Body of pancreas (tissue), 4 donors: Measurements from ENCODE around the gene GH2. TPM values are rescaled to one million over a fixed set of nuclear protein-coding genes. Genes with fewer than 3 reads are reported as not detected.
"Not testable (repeated sequence)": the region's sequence is repeated elsewhere in the genome, so short reads cannot be mapped to it uniquely, and the experiment has no call there.

Experiments
- ATAC-seq: fragments of 150-250 bp; one replicate; pipeline ENCODE4 v1.9.1; 2016
- DNase-seq, 4 donors: peaks; one replicate each; pipeline ENCODE4 v3.0.0-alpha.2; 2019
- H3K27ac ChIP-seq, 4 donors: fragments of 200-600 bp; sonication (generic); 1 replicate in 3 of 4; 2 replicates in 1 of 4; pipeline versions ENCODE4 v1.5.1 to v1.6.1; 2016 to 2019; ENCODE audit warnings: mild to moderate bottlenecking in 1 of 4, mixed read lengths in 1 of 4, moderate library complexity in 1 of 4
- H3K27me3 ChIP-seq, 2 donors: fragments of 200-600 bp; sonication (generic); one replicate each; pipeline ENCODE4 v1.6.0; 2016; ENCODE audit warnings: mild to moderate bottlenecking in 1 of 2
- H3K36me3 ChIP-seq, 2 donors: fragments of 200-600 bp; sonication (generic); replicated peaks in 1 of 2; 2 replicates each; pipeline ENCODE4 v1.5.1; 2016; ENCODE audit warnings: low read depth in 2 of 2; ENCODE audit not compliant: insufficient read depth in 1 of 2
- H3K4me1 ChIP-seq: fragments of 200-600 bp; sonication (generic); one replicate; pipeline ENCODE4 v1.6.0; 2016
- H3K4me3 ChIP-seq, 2 donors: fragments of 200-600 bp; sonication (generic); 1 replicate in 1 of 2; 2 replicates in 1 of 2; pipeline ENCODE4 v1.5.1; 2016 to 2019
- H3K9me3 ChIP-seq, 3 donors: fragments of 200-600 bp; sonication (generic); 1 replicate in 2 of 3; 2 replicates in 1 of 3; pipeline ENCODE4 v1.5.1; 2016
- CTCF ChIP-seq, 7 experiments: fragments of 450-650 bp in 4 of 7; fragments of 200-600 bp in 3 of 7; sonication (generic) in 3 of 7; IDR thresholded peaks; one replicate each; pipeline ENCODE4 v1.5.1; 2016 to 2019; ENCODE audit warnings: antibody characterized with exemption in 7 of 7
- POLR2A ChIP-seq, 3 donors: fragments of 450-650 bp; IDR thresholded peaks; one replicate each; pipeline ENCODE4 v1.6.1; 2016; ENCODE audit warnings: antibody characterized with exemption in 3 of 3, mild to moderate bottlenecking in 2 of 3
- WGBS, 2 donors: methylation state at CpG; one replicate each; pipeline ENCODE4 v1.1.5; 2017; 5-methylcytosine and 5-hydroxymethylcytosine counted together
- intact Hi-C: fragments of 100-400 bp; cut with DNase I; formaldehyde crosslinking; loops from one replicate; pipeline ENCODE4 v1.15.1; 2023
- total RNA-seq, 2 donors: library from RNA; depleted of rRNA; stranded (reverse); fragments of >200 nt; gene quantifications; one replicate each; pipeline ENCODE4 v1.1.0, GENCODE V29; 2016

Gene GH2
- total RNA-seq, 2 donors from 2014 or later, result not detected

DNA sequence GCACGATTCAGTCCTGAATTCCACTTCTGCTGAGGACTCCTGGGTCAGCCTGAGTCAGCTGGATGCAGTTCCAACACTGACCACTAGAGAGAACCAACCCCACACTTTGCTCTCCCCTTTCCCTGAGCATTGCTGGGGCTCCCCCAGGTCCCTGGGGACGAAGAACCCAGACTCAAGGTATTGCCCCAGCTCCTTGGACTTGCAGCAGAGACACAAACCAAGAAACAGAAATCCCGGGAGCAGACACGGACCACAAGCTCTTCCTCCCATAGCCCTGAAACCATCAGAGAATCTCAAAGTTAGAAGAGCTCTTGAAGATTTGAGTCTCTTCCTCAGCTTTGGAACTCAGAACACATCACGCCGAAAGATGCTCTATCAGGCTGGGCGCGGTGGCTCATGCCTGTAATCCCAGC is 37.6 kb upstream of the GH2 start:
- 25 to 35% methylated on average over 7 to 8 of the region's 8 CpGs for WGBS, 2 donors
- TF ChIP-seq POLR2A (IDR thresholded peaks at IDR 0.05), result no peak
- peak; percentile 79 to 96 (median 92) for TF ChIP-seq CTCF (IDR thresholded peaks at IDR 0.05)
- no peaks in the 10 kb centered on the region for H3K27me3 ChIP-seq
- DNase-seq (peak; percentile 59 to 67 (median 61)), ATAC-seq (peak; percentile 87)
- H3K27ac ChIP-seq, result no peak overlapping the region
- H3K4me3 ChIP-seq, result no peak overlapping the region
- H3K9me3 ChIP-seq, result no peaks in the 10 kb centered on the region
- intact Hi-C loops, result loop anchor here (10.0 kb wide), 1 partner anchor 345 kb away; the partner anchor contains the start of gene TEX2
- H3K36me3 ChIP-seq, result no peaks in the 10 kb centered on the region
- no peaks in the 10 kb centered on the region for H3K4me1 ChIP-seq

GRCh38 chr17:63918789-63919305 is 37.1 kb upstream of the GH2 start, which contains the start of gene GH1:
TSS of gene GH1 (minus strand) at chr17:63918839. CDS start at chr17:63918776, 63 bp downstream.
- WGBS, 2 donors, result 33 to 34% methylated on average over 10 of the region's 10 CpGs
- not testable (repeated sequence) for H3K4me3 ChIP-seq, DNase-seq, H3K27ac ChIP-seq, H3K4me1 ChIP-seq, H3K9me3 ChIP-seq, ATAC-seq, H3K27me3 ChIP-seq, H3K36me3 ChIP-seq
- intact Hi-C loops, result loop anchor here (10.0 kb wide), 1 partner anchor 346 kb away; the partner anchor contains the start of gene TEX2

DNA sequence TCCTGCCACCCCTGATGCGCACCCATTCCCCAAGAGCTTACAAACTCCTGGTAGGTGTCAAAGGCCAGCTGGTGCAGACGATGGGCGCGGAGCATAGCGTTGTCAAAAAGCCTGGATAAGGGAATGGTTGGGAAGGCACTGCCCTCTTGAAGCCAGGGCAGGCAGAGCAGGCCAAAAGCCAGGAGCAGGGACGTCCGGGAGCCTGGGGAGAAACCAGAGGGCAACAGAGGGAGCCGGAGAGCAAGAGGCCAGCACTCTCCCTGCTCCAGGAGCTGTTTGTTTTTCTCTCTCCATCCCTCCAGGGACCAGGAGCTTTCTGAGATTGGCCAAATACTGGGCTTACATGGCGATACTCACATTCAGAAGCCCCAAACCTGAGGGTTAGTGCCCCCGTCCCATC is 36.6 kb upstream of the GH2 start:
- TF ChIP-seq CTCF (IDR thresholded peaks at IDR 0.05), result no peak
- TF ChIP-seq POLR2A (IDR thresholded peaks at IDR 0.05), result no peak
- Histone ChIP-seq H3K27ac (no peak overlapping the region), H3K9me3 (no peaks in the 10 kb centered on the region), H3K4me1 (no peaks in the 10 kb centered on the region), H3K4me3 (no peak overlapping the region), H3K36me3 (no peaks in the 10 kb centered on the region), H3K27me3 (no peaks in the 10 kb centered on the region)
- peak in 1 of 4 donors; percentile 11 for DNase-seq
- WGBS, 2 donors, result 51 to 77% methylated on average over 5 to 6 of the region's 10 CpGs
- no peak for ATAC-seq
- intact Hi-C loops, result loop anchor here (10.0 kb wide), 1 partner anchor 346 kb away; the partner anchor contains the start of gene TEX2

DNA sequence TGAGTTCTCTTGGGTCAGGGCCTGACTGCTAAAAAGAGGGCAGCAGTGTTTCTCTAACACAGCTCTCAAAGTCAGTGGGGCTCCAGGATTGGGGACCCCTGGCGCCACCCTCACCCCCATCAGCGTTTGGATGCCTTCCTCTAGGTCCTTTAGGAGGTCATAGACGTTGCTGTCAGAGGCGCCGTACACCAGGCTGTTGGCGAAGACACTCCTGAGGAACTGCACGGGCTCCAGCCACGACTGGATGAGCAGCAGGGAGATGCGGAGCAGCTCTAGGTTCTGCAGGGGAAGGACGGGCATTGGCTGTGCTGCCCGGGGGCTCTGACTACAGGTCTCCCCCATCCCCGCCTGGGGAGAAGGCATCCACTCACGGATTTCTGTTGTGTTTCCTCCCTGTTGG is 35.9 kb upstream of the GH2 start:
- intact Hi-C loops, result loop anchor here (10.0 kb wide), 1 partner anchor 347 kb away; the partner anchor contains the start of gene TEX2
- 66 to 67% methylated on average over 11 to 13 of the region's 13 CpGs for WGBS, 2 donors

DNA sequence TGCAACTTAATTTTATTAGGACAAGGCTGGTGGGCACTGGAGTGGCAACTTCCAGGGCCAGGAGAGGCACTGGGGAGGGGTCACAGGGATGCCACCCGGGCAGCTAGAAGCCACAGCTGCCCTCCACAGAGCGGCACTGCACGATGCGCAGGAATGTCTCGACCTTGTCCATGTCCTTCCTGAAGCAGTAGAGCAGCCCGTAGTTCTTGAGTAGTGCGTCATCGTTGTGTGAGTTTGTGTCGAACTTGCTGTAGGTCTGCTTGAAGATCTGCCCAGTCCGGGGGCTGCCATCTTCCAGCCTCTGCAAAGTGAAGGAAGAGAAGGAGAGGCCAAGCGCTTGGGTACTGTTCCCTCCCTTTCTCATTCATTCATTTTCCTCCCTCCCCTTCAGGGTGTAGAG is 35.5 kb upstream of the GH2 start:
- not testable (repeated sequence) for ATAC-seq, H3K4me1 ChIP-seq, H3K27ac ChIP-seq, H3K9me3 ChIP-seq, H3K27me3 ChIP-seq, DNase-seq, H3K36me3 ChIP-seq, H3K4me3 ChIP-seq
- intact Hi-C loops, result loop anchor here (10.0 kb wide), 1 partner anchor 348 kb away; the partner anchor contains the start of gene TEX2
- 77 to 84% methylated on average over 8 to 11 of the region's 11 CpGs for WGBS, 2 donors

More for the DNA sequence above, 35.9 kb upstream of the GH2 start:
- TF ChIP-seq CTCF (IDR thresholded peaks at IDR 0.05), result no peak
- TF ChIP-seq POLR2A (IDR thresholded peaks at IDR 0.05), result no peak
- Histone ChIP-seq H3K4me1 (no peaks in the 10 kb centered on the region), H3K9me3 (no peaks in the 10 kb centered on the region), H3K4me3 (no peak overlapping the region), H3K36me3 (no peaks in the 10 kb centered on the region), H3K27ac (no peak overlapping the region), H3K27me3 (no peaks in the 10 kb centered on the region)
- peak in 1 of 4 donors; percentile 10 for DNase-seq
- ATAC-seq, result no peak
